Activated CD4-positive, alpha-beta T cell treated with anti-CD3 and anti-CD28 coated beads, Interleukin-2, Interleukin-4, amounts not matched to agents 100 ng/mL and 50 ng/mL, durations not matched to agents 16 hours and 8 hours (primary cell): ENCODE results near the gene NDRG4.
A peak's percentile ranks its signal among the peaks of the same experiment; 100 is the strongest.

Experiments used
- DNase-seq: peaks from one replicate; pipeline ENCODE4 v3.0.0-alpha.2; 2020; ENCODE audit warnings: low spot score

NDRG4 gene

GRCh38 chr16:58510097-58510775 lies 10.3 kb downstream of the NDRG4 start:
- DNase-seq = no peak

GRCh38 chr16:58510776-58511628 lies 11.1 kb downstream of the NDRG4 start:
- no peak for DNase-seq

- DNase-seq = peak; percentile 83
These were observed 12.2 kb downstream of the NDRG4 start for GRCh38 chr16:58511933-58512815.

GRCh38 chr16:58513874-58514273 lies 13.9 kb downstream of the NDRG4 start:
- no peak for DNase-seq

- peak; percentile 73 for DNase-seq
These were observed 15.4 kb downstream of the NDRG4 start, which contains the start of gene SETD6 for GRCh38 chr16:58515125-58515870. TSS of gene SETD6 (plus strand) at chr16:58515517. CDS start at chr16:58515538, 21 bp downstream.

- DNase-seq = peak; percentile 49
These were observed 16.2 kb downstream of the NDRG4 start for GRCh38 chr16:58515871-58516767.

- DNase-seq = no peak
These were observed 16.8 kb downstream of the NDRG4 start for GRCh38 chr16:58516768-58517107.

- DNase-seq = peak; percentile 43
These were observed 18.4 kb downstream of the NDRG4 start for GRCh38 chr16:58518083-58518979.

GRCh38 chr16:58518980-58519368 lies 19.0 kb downstream of the NDRG4 start:
- DNase-seq = no peak

- no peak for DNase-seq
These were observed 19.8 kb downstream of the NDRG4 start for GRCh38 chr16:58519707-58520106.

- no peak for DNase-seq
These were observed 30.2 kb downstream of the NDRG4 start for GRCh38 chr16:58530179-58530578.

GRCh38 chr16:58532414-58532813 lies 32.5 kb downstream of the NDRG4 start:
- no peak for DNase-seq

GRCh38 chr16:58533751-58534470 lies 34.0 kb downstream of the NDRG4 start:
- DNase-seq = no peak

GRCh38 chr16:58535100-58535499 lies 35.2 kb downstream of the NDRG4 start:
- DNase-seq = no peak

- DNase-seq = no peak
These were observed 36.3 kb downstream of the NDRG4 start for GRCh38 chr16:58536278-58536677.

GRCh38 chr16:58537124-58537906 lies 37.4 kb downstream of the NDRG4 start:
- DNase-seq = no peak

- no peak for DNase-seq
These were observed 41.8 kb downstream of the NDRG4 start for GRCh38 chr16:58541711-58542110.

- no peak for DNase-seq
These were observed 42.3 kb downstream of the NDRG4 start for GRCh38 chr16:58542291-58542690.
